Epithelial cell of proximal tubule (primary cell): Measurements from ENCODE around the gene SOBP. TPM values are rescaled to one million over a fixed set of nuclear protein-coding genes. Genes with fewer than 3 reads are reported as not detected.

Source experiments
- DNase-seq: peaks from one replicate; pipeline ENCODE4 v3.0.0-alpha.2; 2011; ENCODE audit warnings: low read depth
- H3K4me3 ChIP-seq: 2 replicates; pipeline ENCODE4 v1.5.1; 2011; ENCODE audit warnings: low read depth, mild to moderate bottlenecking, low read length
- total RNA-seq: library from RNA; depleted of rRNA; stranded (reverse); fragments of >200 nt; gene quantifications from 2 replicates; pipeline ENCODE4 v1.2.3, GENCODE V29; 2015
- TF ChIP-seq, protein P1 (sequence below): conservative IDR thresholded peaks from 2 replicates; pipeline ENCODE4 v1.5.1; 2012; ENCODE audit warnings: low read depth, mild to moderate bottlenecking, low read length

SOBP gene
- total RNA-seq, 1 donor from 2014 or later: 2.5 TPM

DNA sequence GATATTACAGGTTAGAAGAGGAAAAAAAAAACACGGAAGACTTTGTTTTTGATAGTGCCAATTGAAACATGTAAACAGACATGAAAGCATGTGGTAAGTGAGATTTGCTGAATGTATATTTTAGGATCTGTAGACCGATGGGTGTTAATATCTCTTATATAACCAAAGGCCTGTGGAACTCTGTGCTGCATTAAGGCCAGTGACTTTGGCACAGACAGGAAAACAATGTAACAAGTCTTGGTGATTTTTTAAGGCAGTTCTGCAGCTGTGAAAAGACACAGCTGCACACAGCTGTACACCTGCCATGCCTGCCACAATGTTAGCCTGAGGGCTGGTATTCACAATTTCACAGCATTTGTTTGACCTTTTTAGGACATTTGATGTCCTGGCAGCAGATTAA lies 6.1 kb downstream of the SOBP start:
- no peak for DNase-seq
- no peak overlapping the region for H3K4me3 ChIP-seq

DNA sequence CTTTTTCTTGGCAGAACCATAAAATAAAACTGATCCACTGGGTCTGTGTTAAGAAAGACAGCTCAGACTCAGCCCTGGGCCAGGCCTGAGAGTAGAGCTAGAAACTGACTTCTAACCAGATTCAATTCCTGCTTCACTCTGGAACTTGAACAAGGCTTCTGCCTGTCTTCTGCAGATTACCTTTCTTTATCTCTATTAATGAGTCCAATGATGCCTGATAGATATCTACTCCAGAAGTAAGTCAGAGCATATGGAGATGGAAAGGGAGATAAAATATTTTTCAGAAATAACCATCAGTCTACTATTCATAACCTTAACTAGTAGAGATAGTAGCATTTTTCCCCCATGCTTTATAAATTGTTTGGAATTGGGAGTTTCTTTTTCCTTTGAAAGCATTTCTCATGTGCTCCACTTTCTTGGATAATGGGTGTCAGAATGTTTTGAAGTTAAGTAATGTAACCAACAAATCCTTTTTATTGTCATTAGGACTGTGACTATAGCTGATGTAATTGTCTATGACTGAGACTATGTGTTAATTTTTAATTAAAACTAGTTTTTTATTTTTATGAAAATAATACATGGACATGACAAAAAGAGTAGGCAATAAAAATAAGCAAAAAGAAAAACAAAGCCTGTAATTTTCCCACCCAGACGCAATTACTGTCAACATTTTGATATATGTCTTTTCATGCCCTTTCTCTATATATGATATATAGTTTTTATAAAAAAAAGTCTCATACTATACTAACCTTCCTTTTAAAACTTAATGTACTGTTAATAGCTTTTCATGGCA lies 7.2 kb downstream of the SOBP start:
- H3K4me3 ChIP-seq: no peak overlapping the region
- TF ChIP-seq, protein P1, sequence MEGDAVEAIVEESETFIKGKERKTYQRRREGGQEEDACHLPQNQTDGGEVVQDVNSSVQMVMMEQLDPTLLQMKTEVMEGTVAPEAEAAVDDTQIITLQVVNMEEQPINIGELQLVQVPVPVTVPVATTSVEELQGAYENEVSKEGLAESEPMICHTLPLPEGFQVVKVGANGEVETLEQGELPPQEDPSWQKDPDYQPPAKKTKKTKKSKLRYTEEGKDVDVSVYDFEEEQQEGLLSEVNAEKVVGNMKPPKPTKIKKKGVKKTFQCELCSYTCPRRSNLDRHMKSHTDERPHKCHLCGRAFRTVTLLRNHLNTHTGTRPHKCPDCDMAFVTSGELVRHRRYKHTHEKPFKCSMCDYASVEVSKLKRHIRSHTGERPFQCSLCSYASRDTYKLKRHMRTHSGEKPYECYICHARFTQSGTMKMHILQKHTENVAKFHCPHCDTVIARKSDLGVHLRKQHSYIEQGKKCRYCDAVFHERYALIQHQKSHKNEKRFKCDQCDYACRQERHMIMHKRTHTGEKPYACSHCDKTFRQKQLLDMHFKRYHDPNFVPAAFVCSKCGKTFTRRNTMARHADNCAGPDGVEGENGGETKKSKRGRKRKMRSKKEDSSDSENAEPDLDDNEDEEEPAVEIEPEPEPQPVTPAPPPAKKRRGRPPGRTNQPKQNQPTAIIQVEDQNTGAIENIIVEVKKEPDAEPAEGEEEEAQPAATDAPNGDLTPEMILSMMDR: no peak
- no peak for DNase-seq

More for the DNA sequence above, 6.1 kb downstream of the SOBP start:
- TF ChIP-seq, protein P1: no peak

DNA sequence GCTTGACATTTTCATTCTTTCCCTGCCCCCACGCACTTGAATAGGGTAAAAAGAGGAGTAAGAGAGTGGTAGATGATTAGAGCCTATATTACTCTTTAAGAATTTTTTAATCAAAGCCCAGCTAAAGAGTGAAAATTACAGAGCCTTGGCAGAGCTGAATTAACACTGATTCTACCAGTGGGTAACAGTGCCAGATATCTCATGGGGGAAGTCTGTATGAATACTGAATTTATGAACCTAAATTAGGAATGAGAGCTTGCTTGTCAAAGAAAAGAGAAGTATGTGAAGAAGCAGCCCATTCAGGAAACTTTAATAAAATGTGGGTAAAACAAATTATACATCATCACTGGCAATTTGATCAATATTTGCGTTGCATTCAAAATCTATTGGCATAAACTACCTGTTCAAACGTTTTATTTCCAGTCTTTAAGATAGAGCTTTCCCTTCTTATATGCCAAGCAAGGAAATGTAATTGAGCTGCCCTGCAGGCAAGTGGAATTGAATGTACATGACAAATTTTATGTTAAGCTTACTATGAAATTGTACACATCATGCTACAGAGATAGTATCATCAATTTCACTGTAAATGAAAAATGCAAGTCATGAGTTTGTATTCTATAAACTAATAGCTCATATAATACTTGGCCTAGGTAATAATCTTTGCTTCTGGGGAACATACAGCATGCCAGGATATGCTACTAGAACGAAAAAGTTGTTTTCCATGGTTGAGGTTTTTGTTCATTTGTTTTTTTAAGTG lies 14.5 kb downstream of the SOBP start:
- TF ChIP-seq, protein P1: no peak
- H3K4me3 ChIP-seq: no peak overlapping the region
- DNase-seq: no peak

DNA sequence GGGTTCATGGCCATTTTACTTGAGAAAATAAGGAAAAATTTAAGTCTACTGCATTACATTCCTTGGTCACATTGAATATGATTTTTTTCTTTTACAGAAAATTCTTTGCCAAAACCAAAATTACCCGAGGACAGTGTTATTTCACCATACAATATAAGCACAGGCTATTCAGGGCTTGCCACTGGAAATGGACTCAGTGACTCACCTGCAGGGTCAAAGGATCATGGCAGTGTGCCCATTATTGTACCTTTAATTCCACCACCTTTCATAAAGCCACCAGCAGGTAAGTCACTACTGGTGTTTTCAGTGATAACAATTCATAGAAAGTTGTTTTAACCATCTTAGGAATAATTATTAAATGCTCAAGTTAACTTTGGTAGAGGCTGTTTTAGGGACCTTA lies 16.2 kb downstream of the SOBP start:
- TF ChIP-seq, protein P1: no peak
- DNase-seq: no peak
- no peak overlapping the region for H3K4me3 ChIP-seq

DNA sequence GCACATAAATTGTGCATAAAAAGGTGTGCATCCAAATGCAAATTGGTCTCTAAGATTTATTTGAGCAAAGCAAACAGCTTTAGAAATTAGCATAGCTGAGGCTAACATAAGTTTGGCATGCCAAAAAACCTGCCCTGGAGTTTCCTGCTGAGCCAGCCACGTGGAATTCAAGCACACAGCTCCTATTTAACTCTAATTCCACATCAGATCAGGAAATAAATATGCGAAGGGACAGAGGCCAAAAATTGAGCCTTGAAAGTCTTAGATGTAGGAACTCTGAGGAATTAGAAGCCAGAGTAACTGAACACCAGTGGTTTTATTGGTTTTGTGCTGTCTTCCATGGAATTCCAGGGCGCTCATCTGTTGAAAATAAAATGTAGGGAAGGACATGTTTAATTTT lies 19.6 kb downstream of the SOBP start:
- no peak for DNase-seq
- TF ChIP-seq, protein P1: no peak
- no peak overlapping the region for H3K4me3 ChIP-seq

DNA sequence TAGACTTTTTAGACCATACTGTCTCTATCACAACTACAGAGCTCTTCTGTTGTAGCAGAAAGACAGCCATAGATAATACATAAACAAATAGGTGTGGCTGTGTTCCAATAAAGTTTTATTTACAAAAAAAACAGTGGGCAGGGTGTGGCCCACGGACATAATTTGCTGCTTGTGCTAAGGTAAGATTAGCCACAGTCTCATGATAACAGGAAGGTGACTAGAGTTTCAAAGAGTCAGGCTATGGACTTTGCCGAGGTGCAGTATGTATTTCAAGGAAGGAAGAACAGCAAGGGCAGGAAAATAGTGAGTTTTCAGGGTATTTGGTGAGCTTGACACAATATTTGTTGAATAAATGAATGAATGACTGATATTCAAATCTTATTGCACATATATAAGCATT lies 20.2 kb downstream of the SOBP start:
- no peak overlapping the region for H3K4me3 ChIP-seq
- no peak for DNase-seq

More for the DNA sequence above, 20.2 kb downstream of the SOBP start:
- TF ChIP-seq, protein P1: no peak
